ENCODE data around the gene CDH23.
"Not testable (repeated sequence)": the region's sequence is repeated elsewhere in the genome, so short reads cannot be mapped to it uniquely, and the experiment has no call there.

Gene CDH23

GRCh38 chr10:71396711-71397295 is at the start of gene CDH23:
Gene CDH23, plus strand, starts transcription at chr10:71396920. Its CDS starts 42,912 bp downstream, at chr10:71439832.
- DNase-seq: no peak

- DNase-seq: no peak
Observed at GRCh38 chr10:71347587-71348395, 48.9 kb upstream of the CDH23 start.

- DNase-seq: no peak
Observed at GRCh38 chr10:71348850-71349249, 47.9 kb upstream of the CDH23 start.

- DNase-seq: no peak
Observed at GRCh38 chr10:71349406-71349805, 47.3 kb upstream of the CDH23 start.

GRCh38 chr10:71351087-71351486 is 45.6 kb upstream of the CDH23 start:
- DNase-seq: no peak

- DNase-seq: no peak
Observed at GRCh38 chr10:71351628-71352319, 44.9 kb upstream of the CDH23 start.

GRCh38 chr10:71353639-71354038 is 43.1 kb upstream of the CDH23 start:
- no peak for DNase-seq

- no peak for DNase-seq
Observed at GRCh38 chr10:71354776-71355175, 41.9 kb upstream of the CDH23 start.

GRCh38 chr10:71355886-71356285 is 40.8 kb upstream of the CDH23 start:
- DNase-seq: no peak

GRCh38 chr10:71357792-71358265 is 38.9 kb upstream of the CDH23 start:
- no peak for DNase-seq

GRCh38 chr10:71358277-71358676 is 38.4 kb upstream of the CDH23 start:
- no peak for DNase-seq

GRCh38 chr10:71358906-71359305 is 37.8 kb upstream of the CDH23 start:
- DNase-seq: not testable (repeated sequence)

GRCh38 chr10:71359364-71360046 is 37.2 kb upstream of the CDH23 start:
- DNase-seq: no peak

GRCh38 chr10:71360735-71361134 is 36.0 kb upstream of the CDH23 start:
- no peak for DNase-seq

GRCh38 chr10:71361581-71361980 is 35.1 kb upstream of the CDH23 start:
- no peak for DNase-seq

- no peak for DNase-seq
Observed at GRCh38 chr10:71362141-71362540, 34.6 kb upstream of the CDH23 start.

GRCh38 chr10:71363936-71364335 is 32.8 kb upstream of the CDH23 start:
- no peak for DNase-seq

- no peak for DNase-seq
Observed at GRCh38 chr10:71365366-71365765, 31.4 kb upstream of the CDH23 start.

- no peak for DNase-seq
Observed at GRCh38 chr10:71366690-71367089, 30.0 kb upstream of the CDH23 start.

GRCh38 chr10:71367271-71367670 is 29.4 kb upstream of the CDH23 start:
- no peak for DNase-seq

GRCh38 chr10:71368176-71368575 is 28.5 kb upstream of the CDH23 start:
- no peak for DNase-seq

- no peak for DNase-seq
Observed at GRCh38 chr10:71368643-71369042, 28.1 kb upstream of the CDH23 start.

- no peak for DNase-seq
Observed at GRCh38 chr10:71369602-71370001, 27.1 kb upstream of the CDH23 start.
